Measurements from ENCODE around the gene TXNDC11. TPM values are rescaled to one million over a fixed set of nuclear protein-coding genes. Genes with fewer than 3 reads are reported as not detected.

Gene TXNDC11
- total RNA-seq, 1 donor from 2014 or later = 86.5 TPM

DNA sequence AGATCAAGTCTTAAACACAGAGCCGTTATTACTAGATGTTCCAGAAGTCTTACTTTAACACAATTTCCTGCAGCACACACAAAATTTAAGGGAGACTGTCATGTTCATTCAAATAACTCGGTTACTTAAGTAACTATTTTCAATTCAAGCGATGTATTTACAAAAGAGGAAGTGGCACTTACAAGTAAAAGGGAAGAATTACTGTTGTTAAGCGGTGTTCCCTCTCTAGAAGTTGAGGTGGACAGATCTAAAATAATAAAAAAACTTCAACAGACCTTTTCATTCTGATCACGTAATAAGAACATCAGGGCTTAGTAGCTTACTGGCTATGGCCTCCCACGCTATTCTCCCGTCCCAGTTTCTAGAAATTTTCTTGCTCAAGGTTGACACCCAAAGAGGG lies 26.2 kb upstream of the TXNDC11 start:
- no peaks in the 10 kb centered on the region for H3K4me1 ChIP-seq
- no peaks in the 10 kb centered on the region for H3K9me3 ChIP-seq
- no peak for DNase-seq (ENCODE audit: low spot score in 2 of 2)
- H3K27me3 ChIP-seq = no peaks in the 10 kb centered on the region
- H3K36me3 ChIP-seq = peaks cover 90 to 93% of the 10 kb centered on the region in 2 donors
- intact Hi-C loops (cut with DNase I) = no loop called here
- H3K27ac ChIP-seq = no peak overlapping the region
- no peak overlapping the region for H3K4me3 ChIP-seq
- no peak for TF ChIP-seq CTCF (IDR thresholded peaks at IDR 0.05)

- Histone ChIP-seq H3K27ac (no peak overlapping the region), H3K4me3 (no peak overlapping the region), H3K36me3 (peaks cover 58 to 85% of the 10 kb centered on the region in 2 donors), H3K27me3 (no peaks in the 10 kb centered on the region), H3K4me1 (peaks cover 0 to 9% of the 10 kb centered on the region in 2 donors), H3K9me3 (no peaks in the 10 kb centered on the region)
- TF ChIP-seq CTCF (IDR thresholded peaks at IDR 0.05) = no peak
- intact Hi-C loops (cut with DNase I) = no loop called here
- DNase-seq (ENCODE audit: low spot score in 2 of 2) = no peak
These were observed 19.8 kb upstream of the TXNDC11 start for GRCh38 chr16:11762431-11762830.

DNA sequence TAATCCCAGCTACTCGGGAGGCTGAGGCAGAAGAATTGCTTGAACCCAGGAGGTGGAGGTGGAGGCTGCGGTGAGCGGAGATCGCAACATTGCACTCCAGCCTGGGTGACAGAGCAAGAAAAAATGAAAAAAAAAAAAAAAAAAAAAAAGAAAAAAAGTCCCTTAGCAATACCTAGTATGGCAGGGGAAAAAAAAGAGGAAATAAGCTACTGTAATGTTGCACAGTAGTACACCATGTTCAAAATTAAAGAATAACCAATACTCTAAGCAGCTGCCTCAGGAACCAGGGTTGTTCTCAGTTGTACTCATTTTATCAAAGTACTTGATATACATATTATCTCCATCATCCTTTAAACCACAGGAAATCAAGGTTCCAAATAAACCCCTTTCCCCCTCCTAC lies 17.3 kb upstream of the TXNDC11 start:
- TF ChIP-seq CTCF (IDR thresholded peaks at IDR 0.05) = no peak
- H3K27ac ChIP-seq = no peak overlapping the region
- peaks cover 0 to 9% of the 10 kb centered on the region in 2 donors for H3K4me1 ChIP-seq
- H3K36me3 ChIP-seq = peaks cover 58 to 84% of the 10 kb centered on the region in 2 donors
- no peak for DNase-seq (ENCODE audit: low spot score in 2 of 2)
- intact Hi-C loops (cut with DNase I) = no loop called here
- H3K9me3 ChIP-seq = no peaks in the 10 kb centered on the region
- no peaks in the 10 kb centered on the region for H3K27me3 ChIP-seq
- H3K4me3 ChIP-seq = no peak overlapping the region

- no peak for TF ChIP-seq CTCF (IDR thresholded peaks at IDR 0.05)
- peaks cover 56 to 89% of the 10 kb centered on the region in 2 donors for H3K36me3 ChIP-seq
- H3K27me3 ChIP-seq = no peaks in the 10 kb centered on the region
- H3K4me3 ChIP-seq = no peak overlapping the region
- H3K27ac ChIP-seq = no peak overlapping the region
- intact Hi-C loops (cut with DNase I) = no loop called here
- DNase-seq (ENCODE audit: low spot score in 2 of 2) = no peak
- H3K9me3 ChIP-seq = no peaks in the 10 kb centered on the region
- peaks cover 0 to 9% of the 10 kb centered on the region in 2 donors for H3K4me1 ChIP-seq
These were observed 16.6 kb upstream of the TXNDC11 start for GRCh38 chr16:11759163-11759834.

GRCh38 chr16:11757671-11758545 lies 15.3 kb upstream of the TXNDC11 start:
- TF ChIP-seq CTCF (IDR thresholded peaks at IDR 0.05) = no peak
- Histone ChIP-seq H3K36me3 (peaks cover 57 to 90% of the 10 kb centered on the region in 2 donors), H3K27ac (peak overlapping the region; percentile 18 to 21), H3K9me3 (no peaks in the 10 kb centered on the region), H3K4me1 (peaks cover 0 to 9% of the 10 kb centered on the region in 2 donors), H3K27me3 (no peaks in the 10 kb centered on the region), H3K4me3 (no peak overlapping the region)
- no peak for DNase-seq (ENCODE audit: low spot score in 2 of 2)
- intact Hi-C loops (cut with DNase I) = no loop called here

Data from ascending aorta (tissue), 2 donors.